ENCODE data around the gene LDLRAD4.
A peak's percentile ranks its signal among the peaks of the same experiment; 100 is the strongest.

Gene LDLRAD4

DNA sequence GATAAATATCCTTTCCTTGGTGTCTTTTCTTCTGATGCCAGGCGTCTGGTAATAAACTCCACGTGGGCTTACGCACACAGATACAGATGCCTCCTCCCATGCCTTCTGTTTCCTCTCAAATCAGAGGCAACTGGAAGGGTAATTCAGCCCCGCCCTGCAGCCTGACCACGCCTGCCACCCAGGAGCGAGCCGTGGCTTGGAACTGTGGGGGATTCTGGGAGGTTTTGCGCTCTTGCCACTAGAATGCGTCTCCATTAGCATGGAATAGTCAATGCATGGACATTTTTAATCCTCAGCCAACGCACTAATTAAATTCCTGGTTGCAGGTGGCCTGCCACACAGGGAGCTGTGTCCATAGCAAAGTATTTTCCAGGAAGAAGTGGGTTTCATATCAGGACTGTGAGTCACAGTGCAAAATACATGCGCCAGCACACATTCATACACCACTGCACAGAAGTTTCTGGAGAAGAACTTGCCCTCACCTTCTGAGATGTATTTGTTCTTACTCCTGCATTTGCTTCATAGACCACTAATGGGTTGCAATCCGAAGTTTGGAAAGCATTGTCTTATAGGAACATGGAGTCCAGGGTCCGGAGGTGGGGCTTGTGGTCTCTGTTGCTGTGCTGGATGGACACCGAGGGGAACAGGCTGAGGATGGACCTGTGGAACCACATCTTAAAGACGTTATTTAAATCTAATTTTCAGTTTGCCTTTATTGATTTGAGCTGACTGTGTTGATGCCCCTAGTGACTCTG is 151.4 kb downstream of the LDLRAD4 start:
- no peak for DNase-seq (ENCODE audit: low read depth, low spot score)

DNA sequence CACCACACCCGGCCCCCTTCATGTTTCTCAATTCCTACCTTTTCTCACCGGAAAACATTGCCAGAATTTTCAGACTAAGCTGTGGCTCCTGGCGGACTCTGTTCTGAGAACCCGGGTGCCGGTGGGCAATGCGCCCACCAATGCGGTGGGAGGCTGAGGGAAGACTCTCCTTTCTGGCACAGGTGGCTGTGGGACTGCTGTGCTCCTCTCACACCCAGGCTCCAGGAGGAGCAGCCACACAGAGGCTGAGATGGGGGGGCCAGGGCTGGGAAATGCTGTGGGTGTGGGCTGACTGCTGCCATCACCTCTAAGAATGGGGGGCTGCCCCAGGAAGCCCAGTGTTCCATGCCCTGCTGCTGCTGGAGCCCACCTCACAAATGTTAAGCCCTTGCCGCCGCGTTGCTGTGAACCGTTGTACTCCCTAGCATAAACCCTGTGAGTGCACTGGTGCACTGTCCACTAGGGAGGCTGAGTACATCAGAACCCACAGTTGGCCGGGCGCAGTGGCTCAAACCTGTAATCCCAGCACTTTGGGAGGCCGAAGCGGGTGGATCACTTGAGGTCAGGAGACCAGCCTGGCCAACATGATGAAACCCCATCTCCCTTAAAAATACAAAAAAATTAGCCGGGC is 152.6 kb downstream of the LDLRAD4 start:
- no peak for DNase-seq (ENCODE audit: low read depth, low spot score)

DNA sequence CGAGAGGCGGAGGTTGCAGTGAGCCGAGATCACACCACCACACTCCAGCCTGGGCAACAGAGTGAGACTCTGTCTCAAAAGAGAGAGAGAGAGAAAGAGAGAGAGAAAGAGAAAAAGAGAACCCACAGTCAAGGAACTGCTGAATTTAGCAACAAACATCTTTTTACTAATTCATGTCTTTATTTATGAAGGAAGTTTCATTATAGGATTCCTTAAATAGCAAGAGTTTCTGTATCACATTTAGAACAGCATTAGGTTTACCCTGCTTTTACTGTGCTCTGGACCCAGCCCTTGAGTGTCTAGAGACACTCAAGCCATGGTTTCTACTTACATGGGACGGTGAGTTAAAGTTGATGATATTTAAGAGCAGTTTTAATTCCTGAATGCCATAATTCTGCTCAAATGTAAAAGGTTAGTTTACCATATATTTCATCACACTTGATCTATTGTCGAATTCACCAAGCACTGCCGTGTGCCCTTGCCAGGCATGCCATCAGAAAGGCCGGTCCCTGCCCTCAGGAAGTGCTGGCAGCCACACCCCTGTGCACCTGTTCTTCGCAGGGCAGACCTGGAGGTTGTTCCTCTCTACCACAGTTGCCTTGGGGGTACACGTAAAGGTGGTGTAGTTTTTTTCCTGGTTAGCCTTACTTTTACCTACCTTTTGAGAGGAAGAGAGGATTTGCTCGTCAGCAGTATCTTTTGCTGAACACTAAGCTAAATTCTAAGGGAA is 153.3 kb downstream of the LDLRAD4 start:
- no peak for DNase-seq (ENCODE audit: low read depth, low spot score)

DNA sequence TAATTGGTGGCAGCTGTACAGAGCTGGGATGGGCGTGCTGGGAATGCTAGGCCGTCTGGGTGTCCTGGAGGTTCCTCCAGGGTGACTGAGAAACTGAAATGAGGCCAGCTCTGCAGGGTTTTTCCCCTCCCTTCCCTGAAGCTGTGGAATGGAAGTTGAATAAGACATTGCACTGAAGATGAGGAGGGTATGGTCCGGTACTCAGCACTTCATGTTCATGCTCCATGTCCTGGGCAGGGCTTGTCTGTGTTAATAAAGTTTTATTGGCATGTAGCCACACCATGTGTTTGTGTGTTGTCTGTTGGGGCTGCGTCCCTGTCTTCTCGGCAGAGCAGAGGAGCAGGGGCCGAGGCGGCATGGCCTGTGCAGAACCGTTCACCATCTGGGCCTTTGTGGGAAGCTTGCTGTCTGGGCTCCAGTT is 154.0 kb downstream of the LDLRAD4 start:
- DNase-seq (ENCODE audit: low read depth, low spot score) = no peak

DNA sequence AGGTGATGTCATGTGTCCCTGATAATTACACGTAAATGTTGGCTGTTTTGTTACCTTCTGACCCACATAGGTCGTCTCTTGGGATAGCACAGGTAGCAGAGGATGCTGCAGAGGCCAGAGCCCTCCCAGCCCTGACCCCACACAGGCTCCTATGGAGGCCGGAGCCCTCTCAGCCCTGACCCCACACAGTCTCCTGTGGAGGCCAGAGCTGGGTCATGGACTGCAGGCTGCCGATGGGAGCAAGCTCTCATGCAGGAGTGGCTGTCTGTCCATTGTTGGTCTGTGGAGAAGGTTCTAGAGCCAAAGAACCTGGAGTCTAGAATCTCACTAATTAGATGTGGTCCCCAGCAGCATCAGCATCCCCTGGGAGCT is 155.5 kb downstream of the LDLRAD4 start:
- no peak for DNase-seq (ENCODE audit: low read depth, low spot score)

DNA sequence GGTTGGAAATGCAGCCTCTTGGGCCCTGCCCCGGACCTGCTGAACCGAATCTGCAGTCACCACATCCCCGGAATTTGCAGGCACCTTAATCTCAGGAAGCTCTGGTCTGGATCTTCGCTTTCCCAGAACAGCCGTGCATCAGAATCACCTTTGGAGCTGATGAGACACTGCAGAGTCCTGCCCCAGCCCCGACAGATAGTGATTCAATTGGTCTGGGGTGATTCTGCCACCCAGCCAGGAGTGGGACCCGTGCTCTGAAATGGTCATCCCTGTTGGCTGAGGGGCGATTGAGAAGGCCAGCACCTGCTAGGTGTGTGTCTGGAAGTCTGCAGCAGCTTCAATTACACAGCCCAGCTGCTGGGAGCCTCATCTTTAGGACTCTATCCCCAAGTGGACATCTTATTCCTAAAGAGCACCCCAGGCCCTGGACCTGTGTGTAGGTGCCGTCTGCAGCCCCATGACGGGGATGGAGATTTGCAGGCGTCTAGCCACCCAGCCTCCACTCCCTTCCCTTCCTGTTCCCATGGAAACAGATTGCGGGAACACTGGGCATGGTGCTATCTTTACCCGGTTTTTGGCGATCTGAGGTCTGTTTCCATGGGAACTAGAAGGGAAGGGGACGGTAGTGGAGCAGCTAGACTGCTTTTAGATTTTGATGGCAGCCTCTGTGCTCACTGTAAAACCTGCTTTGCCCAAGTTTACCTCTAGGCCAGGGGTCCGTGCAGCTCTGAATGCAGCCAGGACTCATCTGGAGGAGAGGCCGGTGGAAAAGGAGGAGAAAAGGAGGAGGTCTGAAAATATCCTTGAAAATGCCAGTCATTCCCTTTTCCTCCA is 156.1 kb downstream of the LDLRAD4 start:
- no peak for DNase-seq (ENCODE audit: low read depth, low spot score)

DNA sequence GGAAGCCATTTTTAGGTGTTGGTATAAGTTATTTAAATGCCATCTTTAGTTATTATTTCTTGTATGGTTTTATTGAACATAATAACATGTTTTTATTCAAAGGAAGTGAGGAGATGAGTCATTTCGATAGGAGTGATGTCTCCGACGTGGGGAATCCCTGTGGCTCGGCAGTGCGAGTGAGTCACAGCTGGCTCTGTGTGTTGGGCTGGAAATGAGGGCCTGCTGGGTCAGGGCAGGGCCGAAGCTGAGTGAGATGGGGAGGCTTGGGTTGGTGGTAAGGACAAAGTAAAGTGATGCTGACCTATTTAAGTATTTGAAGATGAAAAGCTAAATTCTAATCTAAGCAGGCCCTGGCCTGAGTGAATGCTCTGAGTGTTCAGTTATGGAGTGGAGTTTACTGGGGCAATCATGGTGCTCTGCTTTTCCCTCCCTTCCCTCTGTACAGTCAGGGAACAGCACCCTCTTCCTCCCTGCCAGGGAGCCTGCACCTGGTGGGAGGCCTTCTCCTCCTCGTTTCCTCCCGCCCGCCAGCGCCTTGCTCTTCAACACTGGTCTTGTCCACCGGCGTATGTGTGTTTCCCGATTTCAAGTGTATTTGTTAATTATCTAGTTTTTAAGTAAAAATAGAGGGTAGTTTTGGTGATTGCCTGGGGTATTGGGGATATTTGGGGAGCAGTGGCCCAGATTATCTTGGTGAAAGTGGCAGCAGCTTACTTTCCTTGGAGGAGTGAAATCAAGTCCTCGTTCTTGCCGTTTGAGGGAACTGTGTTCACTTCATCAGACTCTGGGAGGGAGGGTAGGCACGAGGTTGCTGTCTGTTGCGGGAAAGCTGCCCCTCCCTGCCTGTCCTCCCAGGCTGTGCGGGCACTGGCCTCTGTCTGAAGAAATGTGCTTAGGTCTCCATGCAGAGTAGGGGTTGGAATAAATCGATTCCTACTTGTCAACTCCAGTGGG is 157.0 kb downstream of the LDLRAD4 start:
- peak; percentile 80 for DNase-seq (ENCODE audit: low read depth, low spot score)

DNA sequence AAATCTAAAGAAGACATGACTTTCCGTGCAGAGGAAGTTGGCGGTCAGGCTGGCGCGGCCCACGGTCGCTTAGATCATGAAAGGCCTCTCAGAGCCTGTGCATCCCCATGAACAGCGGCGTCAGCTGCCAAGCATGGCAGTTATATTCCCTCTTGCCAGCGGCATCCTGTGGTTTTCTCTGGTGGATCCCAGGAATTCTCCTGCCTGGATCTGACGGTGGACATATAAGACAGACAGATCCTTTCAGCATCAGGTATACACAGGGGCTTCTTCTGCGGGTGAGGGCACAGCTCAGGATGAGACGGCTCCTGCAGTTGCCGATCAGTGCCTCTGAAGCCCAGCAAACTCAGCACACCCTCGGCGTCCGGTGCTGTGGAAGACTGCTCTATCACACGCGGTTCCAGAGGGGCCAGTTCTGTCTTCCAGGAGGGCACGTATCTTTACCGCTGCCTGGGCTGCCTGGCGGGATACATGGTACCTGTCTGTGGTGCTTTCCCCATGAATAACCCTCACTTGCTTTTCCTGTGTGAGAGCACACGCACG is 157.8 kb downstream of the LDLRAD4 start:
- no peak for DNase-seq (ENCODE audit: low read depth, low spot score)

DNA sequence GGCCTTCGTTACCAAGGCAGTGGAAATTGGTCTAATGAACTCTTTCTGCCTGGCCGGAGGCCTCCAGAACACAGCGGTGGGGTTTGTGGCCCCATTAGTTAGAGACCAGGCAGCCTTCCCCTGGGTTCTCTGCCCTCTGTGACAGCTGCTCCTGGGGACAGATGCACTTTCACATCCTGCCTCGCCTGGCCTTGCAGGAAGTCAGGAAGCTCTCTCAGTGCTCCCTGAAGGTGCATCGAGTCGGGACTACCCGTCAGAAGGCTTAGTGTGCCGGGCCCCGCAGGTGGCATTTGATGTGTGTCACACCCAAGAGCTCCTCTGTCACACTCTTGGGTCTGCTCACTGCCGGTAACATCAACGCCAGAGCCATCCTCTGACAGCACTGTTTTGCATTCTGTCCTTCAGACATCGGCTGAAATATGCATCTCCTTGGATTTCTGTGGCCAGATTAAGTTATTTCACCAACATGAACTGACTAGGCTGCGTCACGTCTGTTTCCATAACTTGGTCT is 158.3 kb downstream of the LDLRAD4 start:
- DNase-seq (ENCODE audit: low read depth, low spot score) = no peak

DNA sequence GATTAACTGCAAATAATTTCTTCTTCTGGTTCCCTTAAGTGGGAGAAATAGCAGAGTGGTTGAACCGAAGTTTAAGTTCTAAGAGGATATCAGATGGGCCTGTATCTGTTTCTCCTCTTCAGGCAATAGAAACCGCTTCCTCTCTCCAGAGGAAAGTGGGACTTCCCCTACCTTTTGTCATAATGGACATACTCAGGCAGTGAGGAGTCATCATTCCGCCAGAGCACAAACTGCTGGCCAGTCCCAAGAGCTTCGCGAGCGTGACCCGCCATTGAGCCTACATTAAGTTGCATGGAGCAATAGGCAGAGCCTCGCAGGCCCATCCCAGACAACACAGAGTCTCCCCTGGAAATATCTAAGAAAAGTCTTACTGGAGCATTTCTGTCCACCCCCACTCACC is 158.9 kb downstream of the LDLRAD4 start:
- DNase-seq (ENCODE audit: low read depth, low spot score) = no peak

DNA sequence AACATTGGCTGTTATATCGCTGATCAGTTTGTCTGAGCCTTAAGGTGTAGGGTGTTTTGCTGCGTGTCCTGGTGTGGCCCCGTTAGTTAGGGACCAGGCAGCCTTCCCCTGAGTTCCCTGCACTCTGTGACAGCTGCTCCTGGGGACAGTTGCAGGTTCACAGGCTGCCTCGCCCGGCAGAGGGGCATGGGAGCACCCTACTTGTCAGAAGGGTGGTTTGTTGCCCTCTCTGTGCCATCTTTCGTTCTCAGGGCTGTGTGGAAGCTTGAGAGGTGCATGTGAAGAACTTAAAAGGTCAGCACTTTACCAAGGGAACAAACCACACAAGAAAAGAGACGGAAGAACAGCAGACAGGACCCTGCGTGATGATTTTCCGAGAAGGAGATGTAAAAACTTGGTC is 159.6 kb downstream of the LDLRAD4 start:
- no peak for DNase-seq (ENCODE audit: low read depth, low spot score)

DNA sequence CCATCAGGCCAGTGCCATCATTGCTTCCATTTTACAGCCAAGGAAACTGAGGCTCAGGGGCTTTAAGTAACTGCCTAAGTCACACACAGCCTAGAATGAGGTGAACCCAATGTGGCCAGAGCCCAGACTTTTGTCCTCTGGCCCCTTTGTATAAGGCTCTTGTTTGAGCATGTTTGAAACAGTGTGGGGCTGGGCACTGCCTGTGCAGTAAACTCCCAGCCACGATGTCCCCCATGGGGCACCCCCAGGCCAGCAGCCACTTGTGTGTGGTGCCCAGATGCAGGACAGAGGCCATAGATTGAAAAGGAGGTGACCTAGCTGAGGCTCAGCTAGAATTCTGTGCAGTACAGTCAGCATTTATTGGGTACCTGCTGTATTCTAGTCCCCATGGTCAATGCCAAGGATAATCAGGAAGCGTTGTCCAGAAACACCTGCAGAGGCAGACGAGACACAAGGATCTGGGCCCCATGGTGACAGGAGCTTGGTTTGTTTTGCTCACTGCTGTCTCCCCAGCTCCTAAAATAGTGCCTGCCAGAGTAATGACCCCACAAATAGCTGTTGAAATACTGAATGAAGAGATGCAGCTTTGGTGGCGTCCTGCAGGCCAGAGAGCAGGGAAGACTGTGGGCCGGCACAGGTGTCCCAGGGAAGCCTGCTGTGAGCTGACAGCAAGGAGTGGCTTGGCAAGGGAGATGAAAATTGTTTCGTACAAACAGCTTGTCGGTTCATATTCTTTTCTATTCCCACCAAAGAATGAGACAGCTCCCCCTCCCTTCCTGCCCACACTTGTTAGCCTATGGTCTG is 160.7 kb downstream of the LDLRAD4 start:
- no peak for DNase-seq (ENCODE audit: low read depth, low spot score)

DNA sequence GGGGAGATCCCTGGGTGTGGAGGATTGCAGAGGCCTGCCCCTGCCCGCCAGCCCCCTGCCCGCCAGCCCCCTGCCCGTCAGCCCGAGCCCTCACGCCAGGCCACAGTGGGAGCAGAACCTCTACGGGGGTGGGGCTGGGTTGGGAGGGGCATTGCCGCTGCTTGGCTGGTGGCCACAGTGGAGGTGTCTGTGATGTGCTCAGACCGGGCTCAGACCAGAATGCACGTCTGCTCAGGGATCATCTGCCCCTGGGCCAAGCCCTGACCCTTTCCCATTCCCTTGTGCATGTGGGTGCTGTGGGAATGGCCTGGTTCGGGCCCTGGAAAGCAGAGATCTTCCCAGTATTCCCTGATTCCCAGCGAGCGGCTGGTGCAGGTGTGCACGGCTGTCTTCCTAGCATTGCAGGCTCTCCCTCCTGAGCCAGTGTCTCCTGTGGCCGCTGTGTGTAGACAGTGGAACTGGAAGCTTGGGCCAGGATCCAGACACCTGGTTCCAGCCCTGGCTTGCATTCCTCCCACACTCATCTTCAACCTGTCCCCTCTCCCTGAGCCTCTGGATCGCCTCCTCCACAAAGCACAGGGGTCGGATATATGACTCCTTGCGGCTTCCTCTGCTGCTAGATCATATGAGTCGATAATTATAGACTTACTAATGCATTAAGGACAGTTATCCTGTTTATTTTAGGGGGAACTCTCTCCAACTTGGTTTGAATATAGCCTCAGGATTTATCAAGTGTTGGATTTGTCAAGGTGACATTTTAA is 161.6 kb downstream of the LDLRAD4 start:
- DNase-seq (ENCODE audit: low read depth, low spot score) = no peak

DNA sequence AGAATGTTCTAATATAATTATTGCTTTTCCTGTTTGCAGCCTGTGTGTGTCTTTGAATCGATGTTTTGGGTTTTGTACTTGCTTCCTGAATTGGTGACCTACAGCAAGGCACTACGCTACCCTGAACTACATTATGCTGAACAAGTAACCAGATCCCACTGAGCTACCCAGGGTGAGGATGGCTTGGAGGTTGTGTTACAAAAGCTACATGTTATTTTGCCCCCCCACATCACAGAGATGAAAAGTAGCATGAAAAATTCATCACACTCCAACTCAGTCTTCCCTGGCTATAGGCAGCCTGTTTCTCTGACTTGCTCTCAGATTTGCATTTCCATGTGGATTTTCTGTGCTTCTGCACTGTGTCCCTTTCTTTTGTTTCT is 162.1 kb downstream of the LDLRAD4 start:
- DNase-seq (ENCODE audit: low read depth, low spot score) = peak; percentile 70

DNA sequence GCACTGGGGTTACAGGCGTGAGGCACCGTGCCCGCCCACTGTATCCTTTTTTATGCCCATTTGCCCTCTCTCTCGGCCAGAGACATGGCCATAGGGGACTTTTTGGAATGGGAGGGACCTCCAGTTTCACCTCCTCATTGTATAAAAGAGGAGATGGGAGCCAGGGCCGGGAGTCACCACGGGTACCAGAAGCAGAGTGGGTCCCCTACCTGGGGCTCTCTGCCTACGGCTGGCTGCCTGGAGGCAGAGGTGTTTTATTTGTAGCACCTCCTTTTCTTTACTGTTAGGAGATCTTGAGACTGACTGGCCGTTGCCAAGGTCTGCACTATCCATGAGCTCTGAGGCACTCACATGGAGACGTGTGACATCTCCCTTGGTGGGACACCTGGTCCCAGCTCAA is 162.8 kb downstream of the LDLRAD4 start:
- no peak for DNase-seq (ENCODE audit: low read depth, low spot score)

DNA sequence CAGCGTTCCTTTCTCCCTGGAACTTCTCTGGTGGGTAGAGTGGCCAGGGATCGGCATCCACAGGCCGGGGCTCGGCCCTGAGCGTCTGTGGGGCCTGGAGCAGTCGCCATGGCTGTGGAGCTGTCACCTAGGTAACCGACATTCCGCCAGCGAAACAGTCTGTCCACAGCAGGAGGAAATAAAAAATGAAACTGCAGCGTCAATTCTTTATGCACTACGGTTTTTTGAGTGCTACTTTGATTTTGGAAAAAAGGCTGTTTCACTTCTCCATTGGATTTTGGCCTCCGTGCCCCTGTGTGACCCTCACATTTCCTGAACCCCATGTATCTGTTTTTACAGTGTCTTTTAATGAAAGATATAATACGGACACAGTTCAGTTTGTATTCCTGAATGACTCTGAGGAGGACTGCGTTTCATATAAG is 163.4 kb downstream of the LDLRAD4 start:
- DNase-seq (ENCODE audit: low read depth, low spot score) = no peak

DNA sequence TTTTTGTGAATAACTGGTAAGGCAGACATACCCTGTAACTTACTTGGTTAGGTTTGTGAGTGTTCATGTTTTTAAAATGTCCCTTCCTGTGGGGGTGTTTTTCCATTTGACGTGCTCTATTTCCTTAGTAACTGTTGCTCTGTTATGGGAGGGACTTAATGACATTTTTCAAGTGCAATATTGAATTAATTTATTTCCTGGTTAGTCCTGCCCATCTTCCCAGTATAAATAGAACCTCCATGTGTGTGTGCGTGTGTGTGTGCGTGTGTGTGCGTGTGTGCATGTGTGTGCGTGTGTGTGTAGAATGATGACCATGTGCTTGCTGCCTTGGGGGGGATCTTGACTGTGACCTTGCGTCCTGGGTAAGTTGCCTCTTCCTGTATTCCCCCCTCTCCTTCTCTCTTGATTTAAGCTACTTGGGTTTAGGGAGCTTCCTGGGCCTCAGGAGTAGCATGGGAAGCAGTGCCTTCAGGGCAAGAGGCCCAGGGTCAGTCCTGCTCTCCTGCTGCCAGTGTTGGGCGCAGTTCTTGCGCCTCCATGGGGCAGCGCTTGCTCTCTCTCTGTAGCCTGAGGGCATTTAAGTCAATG is 163.9 kb downstream of the LDLRAD4 start:
- DNase-seq (ENCODE audit: low read depth, low spot score) = no peak

All from smooth muscle cell of the brain vasculature (primary cell).